Lung (tissue), 12 donors: ENCODE data around the gene CDHR1. TPM values are rescaled to one million over a fixed set of nuclear protein-coding genes. Genes with fewer than 3 reads are reported as not detected.

ENCODE experiments used
- ATAC-seq: fragments of 200-7000 bp; cut with Tn5 transposase; one replicate; pipeline ENCODE4 v1.9.1; 2020; ENCODE audit warnings: moderate number of reproducible peaks; ENCODE audit not compliant: insufficient read depth, low FRiP score
- DNase-seq, 3 donors: peaks; one replicate each; pipeline ENCODE4 v3.0.0-alpha.2; 2013 to 2017
- H3K27ac ChIP-seq, 2 donors: one replicate each; pipeline ENCODE4 v1.5.1; 2013; ENCODE audit warnings: mild to moderate bottlenecking in 2 of 2, moderate library complexity in 2 of 2, control low read depth in 1 of 2, inconsistent platforms in 1 of 2, low read depth in 1 of 2, low read length in 1 of 2
- H3K27me3 ChIP-seq, 3 donors: one replicate each; pipeline ENCODE4 v1.5.1; 2013; ENCODE audit warnings: low read length in 2 of 3; ENCODE audit not compliant: control insufficient read depth in 3 of 3, insufficient read depth in 3 of 3
- H3K36me3 ChIP-seq, 4 donors: one replicate each; pipeline ENCODE4 v1.5.1; 2013; ENCODE audit warnings: low read length in 4 of 4, mild to moderate bottlenecking in 1 of 4, moderate library complexity in 1 of 4; ENCODE audit not compliant: control insufficient read depth in 4 of 4, insufficient read depth in 4 of 4
- H3K4me1 ChIP-seq, 5 donors: one replicate each; pipeline ENCODE4 v1.5.1; 2013; ENCODE audit warnings: low read length in 5 of 5, mild to moderate bottlenecking in 2 of 5, moderate library complexity in 1 of 5; ENCODE audit not compliant: control insufficient read depth in 5 of 5, insufficient read depth in 5 of 5
- H3K4me3 ChIP-seq: one replicate; pipeline ENCODE4 v1.5.1; 2013; ENCODE audit warnings: mild to moderate bottlenecking, control low read depth, moderate library complexity
- H3K9ac ChIP-seq, 2 donors: one replicate each; pipeline ENCODE4 v1.5.1; 2013; ENCODE audit warnings: low read length in 2 of 2, control low read depth in 1 of 2; ENCODE audit not compliant: insufficient read depth in 1 of 2
- H3K9me3 ChIP-seq, 4 donors: one replicate each; pipeline ENCODE4 v1.5.1; 2013; ENCODE audit warnings: low read length in 3 of 4, mild to moderate bottlenecking in 1 of 4, moderate library complexity in 1 of 4; ENCODE audit not compliant: control insufficient read depth in 4 of 4, insufficient read depth in 3 of 4
- WGBS, 2 donors: extraction: QIAGEN DNeasy Blood & Tissue Kit; methylation state at CpG; one replicate each; pipeline ENCODE4 v1.1.7; 2013; 5-methylcytosine and 5-hydroxymethylcytosine counted together
- polyA plus RNA-seq, 2 donors: library from polyadenylated mRNA; stranded (reverse); fragments of 200-250 nt; gene quantifications; one replicate each; pipeline ENCODE4 v1.2.1, GENCODE V29; 2013
- total RNA-seq, 2 donors: library from RNA; depleted of rRNA in 1 of 2; stranded (reverse); fragments of >200 nt in 1 of 2; gene quantifications; one replicate each; pipeline ENCODE4 v1.2.1, GENCODE V29; 2014 to 2021
- TF ChIP-seq, protein P1 (sequence below): IDR thresholded peaks from 2 replicates; pipeline ENCODE4 v1.5.1; 2012; ENCODE audit warnings: mild to moderate bottlenecking; ENCODE audit errors: control extremely low read depth, extremely low read depth
- donor health status: control.
- donor health status: control.
- donor health status: Bipolar disorder and iron deficiency.
- donor health status: healthy.
- donor health status: DM: yes; HTN: yes; CAD: no.

CDHR1 gene
- total and polyA plus RNA-seq, 4 donors = 0.10 to 0.49 (median 0.32) TPM

DNA sequence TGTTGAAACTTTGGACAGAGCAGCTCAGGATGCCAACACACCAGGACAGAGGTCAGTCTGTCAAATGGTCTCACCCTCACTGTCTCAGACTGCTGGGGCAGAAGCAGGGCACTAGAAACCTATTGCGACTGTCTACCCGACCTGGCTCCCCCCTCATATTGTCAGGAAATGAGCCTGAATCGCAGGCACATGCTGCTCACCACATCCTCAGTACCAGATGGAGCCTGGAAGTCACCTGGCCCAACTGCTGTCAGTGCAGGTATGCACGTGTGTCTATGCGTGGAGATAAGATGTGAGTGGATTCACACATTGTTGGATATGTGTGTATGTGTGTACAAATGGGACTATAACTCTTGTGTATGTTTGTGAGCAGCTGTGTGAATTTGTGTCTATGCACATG lies 3.2 kb upstream of the CDHR1 start:
- Histone ChIP-seq H3K9me3 (peaks cover 0 to 5% (median 0%) of the 10 kb centered on the region in 4 donors), H3K9ac (no peak overlapping the region), H3K36me3 (no peaks in the 10 kb centered on the region), H3K4me3 (no peak overlapping the region), H3K4me1 (peaks cover 0 to 6% (median 0%) of the 10 kb centered on the region in 5 donors), H3K27me3 (peaks cover 0 to 37% (median 30%) of the 10 kb centered on the region in 3 donors), H3K27ac (no peak overlapping the region)
- no peak for DNase-seq
- 61 to 64% methylated on average over 5 of the region's 5 CpGs for WGBS, 2 donors
- TF ChIP-seq, protein P1, sequence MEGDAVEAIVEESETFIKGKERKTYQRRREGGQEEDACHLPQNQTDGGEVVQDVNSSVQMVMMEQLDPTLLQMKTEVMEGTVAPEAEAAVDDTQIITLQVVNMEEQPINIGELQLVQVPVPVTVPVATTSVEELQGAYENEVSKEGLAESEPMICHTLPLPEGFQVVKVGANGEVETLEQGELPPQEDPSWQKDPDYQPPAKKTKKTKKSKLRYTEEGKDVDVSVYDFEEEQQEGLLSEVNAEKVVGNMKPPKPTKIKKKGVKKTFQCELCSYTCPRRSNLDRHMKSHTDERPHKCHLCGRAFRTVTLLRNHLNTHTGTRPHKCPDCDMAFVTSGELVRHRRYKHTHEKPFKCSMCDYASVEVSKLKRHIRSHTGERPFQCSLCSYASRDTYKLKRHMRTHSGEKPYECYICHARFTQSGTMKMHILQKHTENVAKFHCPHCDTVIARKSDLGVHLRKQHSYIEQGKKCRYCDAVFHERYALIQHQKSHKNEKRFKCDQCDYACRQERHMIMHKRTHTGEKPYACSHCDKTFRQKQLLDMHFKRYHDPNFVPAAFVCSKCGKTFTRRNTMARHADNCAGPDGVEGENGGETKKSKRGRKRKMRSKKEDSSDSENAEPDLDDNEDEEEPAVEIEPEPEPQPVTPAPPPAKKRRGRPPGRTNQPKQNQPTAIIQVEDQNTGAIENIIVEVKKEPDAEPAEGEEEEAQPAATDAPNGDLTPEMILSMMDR = no peak
- no peak for ATAC-seq

DNA sequence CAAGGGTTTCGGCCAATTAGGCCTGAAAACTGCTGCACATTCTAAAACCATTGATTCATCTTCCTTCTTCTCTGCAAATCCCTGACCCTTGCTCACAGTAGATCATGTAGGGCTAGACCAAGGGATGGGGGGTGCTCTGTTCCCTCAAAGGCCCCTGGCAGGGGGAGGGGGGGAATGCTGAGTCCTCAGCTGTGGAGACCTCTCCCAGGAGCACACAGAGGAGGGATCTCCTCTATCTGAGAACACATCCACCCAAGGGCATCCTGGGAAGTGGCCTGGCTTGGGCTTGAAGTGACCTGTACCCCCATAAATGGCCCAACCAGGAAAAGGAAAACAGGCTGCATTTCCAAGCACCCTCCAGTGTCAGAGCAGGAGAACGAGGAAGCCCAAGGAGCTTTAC lies 1.0 kb upstream of the CDHR1 start:
- no peak overlapping the region for H3K4me3 ChIP-seq
- TF ChIP-seq, protein P1 = no peak
- no peaks in the 10 kb centered on the region for H3K36me3 ChIP-seq
- H3K4me1 ChIP-seq = peaks cover 0 to 6% (median 0%) of the 10 kb centered on the region in 5 donors
- no peak overlapping the region for H3K9ac ChIP-seq
- WGBS, 2 donors = 93 to 98% methylated on average over 2 of the region's 2 CpGs
- no peaks in the 10 kb centered on the region for H3K9me3 ChIP-seq
- no peak overlapping the region for H3K27ac ChIP-seq
- DNase-seq (no peak), ATAC-seq (no peak)
- peaks cover 0 to 56% (median 32%) of the 10 kb centered on the region in 3 donors for H3K27me3 ChIP-seq

DNA sequence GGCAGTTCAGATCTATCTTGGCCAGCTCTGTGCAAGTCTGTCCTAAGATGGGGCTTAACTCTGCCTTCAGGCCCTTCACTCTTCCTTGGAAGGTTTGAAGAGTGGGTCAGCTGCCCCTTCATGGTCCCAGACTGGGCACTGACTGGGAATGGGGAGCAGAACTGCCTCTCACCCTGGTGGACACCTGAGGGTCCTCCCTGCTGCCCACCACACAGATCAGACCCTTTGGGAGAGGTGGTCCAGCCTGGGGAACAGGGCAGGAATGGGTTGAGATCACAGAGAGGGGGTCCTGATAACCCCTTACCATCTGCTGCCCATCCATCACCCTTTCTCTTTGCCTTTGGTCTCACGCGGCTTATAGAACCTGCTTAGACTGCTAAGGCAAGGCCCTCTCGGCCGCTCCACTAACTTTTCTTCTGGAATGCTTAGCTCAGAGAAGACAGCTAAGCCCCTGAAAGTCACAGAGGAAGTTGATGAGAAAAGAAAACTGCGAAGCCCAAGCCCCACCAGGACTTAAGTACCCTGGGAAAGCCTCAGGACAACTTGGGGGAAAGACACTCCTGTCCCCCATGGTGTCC lies 402 bp upstream of the CDHR1 start:
- no peak for ATAC-seq
- no peak overlapping the region for H3K9ac ChIP-seq
- TF ChIP-seq, protein P1 = no peak

More for the DNA sequence above, 402 bp upstream of the CDHR1 start:
- Histone ChIP-seq H3K27me3 (peaks cover 0 to 56% (median 32%) of the 10 kb centered on the region in 3 donors), H3K27ac (no peak overlapping the region), H3K4me3 (peak overlapping the region; percentile 1), H3K36me3 (no peaks in the 10 kb centered on the region), H3K4me1 (peaks cover 0 to 6% (median 0%) of the 10 kb centered on the region in 5 donors), H3K9me3 (no peaks in the 10 kb centered on the region)
- WGBS, 2 donors = 26 to 30% methylated on average over 5 of the region's 5 CpGs
- DNase-seq = no peak
